ENCODE measurements around the gene MANEAL.

Gene MANEAL

DNA sequence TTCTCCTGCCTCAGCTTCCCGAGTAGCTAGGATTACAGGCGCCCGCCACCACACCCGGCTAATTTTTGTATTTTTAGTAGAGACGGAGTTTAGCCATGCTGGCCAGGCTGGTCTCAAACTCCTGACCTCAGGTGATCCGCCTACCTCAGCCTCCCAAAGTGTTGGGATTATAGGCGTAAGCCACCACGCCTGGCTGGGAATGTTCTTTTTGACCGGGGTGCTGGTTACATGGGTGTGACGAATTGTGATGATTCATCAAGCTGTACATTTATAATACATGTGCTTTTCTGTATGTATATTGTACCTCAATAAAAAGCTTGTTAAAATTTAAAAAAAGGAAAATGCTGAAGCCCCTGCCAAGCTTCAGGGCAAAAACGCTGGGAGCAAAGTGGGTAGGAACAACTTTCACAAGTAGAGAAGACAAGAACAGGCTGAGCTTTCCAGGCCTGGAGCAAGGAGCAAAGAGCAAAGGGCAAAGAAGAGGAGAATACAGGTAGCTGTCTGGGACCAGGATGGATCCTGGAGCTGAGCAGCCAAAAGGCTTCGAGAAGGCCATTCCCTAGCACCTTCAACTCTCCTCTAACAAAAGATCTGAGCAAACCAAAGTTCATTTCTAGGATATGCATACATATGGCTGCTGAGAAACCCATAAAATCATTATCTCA, 34.9 kb downstream of the MANEAL start:
- DNase-seq = no peak

- no peak for DNase-seq
Measured at GRCh38 chr1:37831109-37831508, 37.5 kb downstream of the MANEAL start.

DNA sequence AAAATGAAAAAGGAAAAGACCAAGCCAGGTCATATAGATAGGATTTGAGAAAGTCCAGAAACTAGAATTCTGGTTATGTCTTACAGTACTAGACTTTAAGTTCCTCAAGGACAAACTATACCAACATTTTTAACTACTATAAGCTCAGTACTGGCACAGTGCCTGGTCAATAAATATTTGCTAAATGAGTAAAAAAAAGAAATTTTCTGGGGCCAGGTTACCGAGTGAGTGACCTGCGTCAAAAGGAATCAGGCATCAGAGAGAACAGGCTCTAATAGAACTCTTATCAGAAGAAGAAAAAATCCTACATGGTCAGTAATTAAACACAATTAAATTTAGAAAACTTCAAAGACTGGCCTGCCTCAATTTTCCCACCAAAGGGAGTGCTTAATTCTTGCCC, 38.2 kb downstream of the MANEAL start:
- DNase-seq = no peak

- no peak for DNase-seq
Measured at GRCh38 chr1:37836788-37837187, 43.1 kb downstream of the MANEAL start.

- DNase-seq = no peak
Measured at GRCh38 chr1:37839676-37840075, 46.0 kb downstream of the MANEAL start.

GRCh38 chr1:37840711-37841110, 47.1 kb downstream of the MANEAL start:
- DNase-seq = no peak

- DNase-seq = no peak
Measured at GRCh38 chr1:37841652-37842051, 48.0 kb downstream of the MANEAL start.

- DNase-seq = no peak
Measured at GRCh38 chr1:37844536-37844935, 50.9 kb downstream of the MANEAL start.

DNA sequence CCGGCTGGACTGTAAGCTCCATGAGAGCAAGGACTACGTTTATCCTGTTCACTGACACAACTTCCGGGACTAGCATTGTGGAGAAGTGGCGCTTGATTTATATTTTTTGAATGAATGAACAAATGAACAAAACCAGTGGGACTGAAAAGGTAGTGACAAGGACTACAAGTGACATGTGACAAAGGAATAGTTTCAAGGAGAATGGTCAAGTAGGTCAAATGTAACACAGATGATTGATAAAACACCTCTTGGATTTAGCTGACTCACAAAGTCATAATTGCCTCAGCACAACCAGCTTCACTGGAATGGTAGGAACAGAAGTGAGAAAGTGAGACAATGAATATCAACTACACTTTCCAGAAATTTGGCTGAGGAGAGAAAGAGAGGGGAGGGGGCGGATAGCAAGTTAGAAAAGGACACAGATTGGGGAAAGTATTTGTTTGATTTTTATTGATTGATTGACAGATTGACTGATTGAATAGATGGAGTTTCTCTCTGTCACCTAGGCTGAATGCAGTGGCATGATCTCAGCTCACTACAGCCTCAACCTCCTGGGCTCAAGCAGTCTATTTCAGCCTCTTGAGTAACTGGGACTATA, 51.5 kb downstream of the MANEAL start:
- no peak for DNase-seq

DNA sequence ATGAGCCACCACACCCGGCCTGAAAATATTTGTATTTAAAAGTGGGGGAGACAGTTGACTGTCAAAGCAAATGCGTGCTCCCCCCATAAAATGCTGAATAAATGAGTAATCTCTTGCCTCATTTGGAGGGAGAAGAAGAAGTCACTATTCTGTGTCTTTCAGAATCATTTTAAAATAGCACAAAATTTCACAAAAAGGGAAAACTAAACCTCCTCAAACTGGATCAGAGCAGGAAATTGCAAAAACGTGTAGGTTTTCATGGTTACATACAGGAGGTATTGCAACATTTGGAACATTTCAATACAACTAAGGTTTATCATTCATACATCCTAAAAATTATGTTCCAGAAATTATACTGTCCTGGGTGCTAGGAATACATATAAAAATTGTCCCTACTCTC, 52.1 kb downstream of the MANEAL start:
- no peak for DNase-seq

GRCh38 chr1:37846647-37847339, 53.1 kb downstream of the MANEAL start:
- DNase-seq = no peak

DNA sequence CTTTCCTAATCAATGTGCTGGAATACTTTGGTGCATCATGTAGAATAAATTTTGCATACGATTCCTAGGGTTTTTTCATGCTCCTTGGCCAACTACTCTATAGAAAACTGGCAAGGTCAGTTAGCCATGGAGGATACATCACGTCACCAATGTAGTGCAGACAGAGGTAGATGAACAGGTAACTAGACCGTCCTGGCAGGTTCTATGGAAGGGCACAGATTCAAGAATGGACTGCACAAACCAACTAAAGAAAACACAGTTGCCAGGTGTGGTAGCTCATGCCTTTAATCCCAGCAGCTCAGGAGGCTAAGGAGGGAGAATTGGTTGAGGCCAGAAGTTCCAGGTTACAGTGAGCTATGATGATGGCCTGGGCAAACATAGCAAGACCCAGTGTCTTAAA, 55.8 kb downstream of the MANEAL start:
- no peak for DNase-seq

- DNase-seq = no peak
Measured at GRCh38 chr1:37850352-37850955, 56.8 kb downstream of the MANEAL start.

Measured in stimulated activated CD4-positive, alpha-beta T cell treated with anti-CD3 and anti-CD28 coated beads, Interleukin-4, amount 100 ng/mL, for 1 hour (primary cell).